GM12872 (cell line): Measurements from ENCODE around the gene RHOBTB1.

Experiments
- CTCF ChIP-seq: IDR thresholded peaks from 3 replicates; pipeline ENCODE4 v1.5.1; 2011; ENCODE audit warnings: low read depth, mild to moderate bottlenecking, low read length, moderate library complexity; ENCODE audit not compliant: insufficient read depth

RHOBTB1 gene

GRCh38 chr10:60962946-60963345 lies 19.0 kb upstream of the RHOBTB1 start:
- TF ChIP-seq CTCF = no peak

- TF ChIP-seq CTCF = no peak
Observed at GRCh38 chr10:60960913-60961312, 16.9 kb upstream of the RHOBTB1 start.

- no peak for TF ChIP-seq CTCF
Observed at GRCh38 chr10:60960031-60960430, 16.0 kb upstream of the RHOBTB1 start.

GRCh38 chr10:60958892-60959601 lies 15.1 kb upstream of the RHOBTB1 start:
- TF ChIP-seq CTCF = no peak

GRCh38 chr10:60957667-60958221 lies 13.8 kb upstream of the RHOBTB1 start:
- TF ChIP-seq CTCF = no peak

GRCh38 chr10:60955957-60956425 lies 12.0 kb upstream of the RHOBTB1 start:
- no peak for TF ChIP-seq CTCF

- no peak for TF ChIP-seq CTCF
Observed at GRCh38 chr10:60955316-60955715, 11.3 kb upstream of the RHOBTB1 start.
